ENCODE results near the gene PRODH2. TPM values are rescaled to one million over a fixed set of nuclear protein-coding genes. Genes with fewer than 3 reads are reported as not detected.

The PRODH2 gene
- total RNA-seq, 1 experiment from 2014 or later = not detected

- Mint-ChIP-seq H3K9me3 (ENCODE audit: unreplicated experiment) (no peaks in the 10 kb centered on the region), H3K36me3 (ENCODE audit: insufficient read depth, unreplicated experiment) (no peaks in the 10 kb centered on the region), H3K27me3 (ENCODE audit: insufficient read depth, unreplicated experiment) (peaks cover 16% of the 10 kb centered on the region), H3K4me1 (ENCODE audit: insufficient read depth, unreplicated experiment) (no peaks in the 10 kb centered on the region), H3K27ac (ENCODE audit: low read depth, unreplicated experiment) (no peak overlapping the region), H3K4me3 (ENCODE audit: unreplicated experiment) (no peak overlapping the region)
- no peak for DNase-seq (ENCODE audit: unreplicated experiment)
- TF ChIP-seq CTCF (IDR thresholded peaks at IDR 0.05; ENCODE audit: unreplicated experiment) = no peak
- ChIA-PET CTCF (no interaction called here), POLR2A (no interaction called here)
- no TSS peak for BruUV-seq (replicated peaks)
- intact Hi-C loops (cut with micrococcal nuclease) = no loop called here
Observed at GRCh38 chr19:35793381-35794165, 19.1 kb downstream of the PRODH2 start.

- intact Hi-C loops (cut with micrococcal nuclease) = no loop called here
- Mint-ChIP-seq H3K4me1 (ENCODE audit: insufficient read depth, unreplicated experiment) (no peaks in the 10 kb centered on the region), H3K4me3 (ENCODE audit: unreplicated experiment) (no peak overlapping the region), H3K36me3 (ENCODE audit: insufficient read depth, unreplicated experiment) (no peaks in the 10 kb centered on the region), H3K9me3 (ENCODE audit: unreplicated experiment) (no peaks in the 10 kb centered on the region), H3K27me3 (ENCODE audit: insufficient read depth, unreplicated experiment) (peaks cover 16% of the 10 kb centered on the region), H3K27ac (ENCODE audit: low read depth, unreplicated experiment) (no peak overlapping the region)
- DNase-seq (ENCODE audit: unreplicated experiment) = no peak
- CTCF ChIA-PET = no interaction called here
- POLR2A ChIA-PET = no interaction called here
- no TSS peak for BruUV-seq (replicated peaks)
- no peak for TF ChIP-seq CTCF (IDR thresholded peaks at IDR 0.05; ENCODE audit: unreplicated experiment)
Observed at GRCh38 chr19:35792888-35793287, 19.8 kb downstream of the PRODH2 start.

- POLR2A ChIA-PET = no interaction called here
- no peak for TF ChIP-seq CTCF (IDR thresholded peaks at IDR 0.05; ENCODE audit: unreplicated experiment)
- H3K9me3 Mint-ChIP-seq (ENCODE audit: unreplicated experiment) = no peaks in the 10 kb centered on the region
- peaks cover 16% of the 10 kb centered on the region for H3K27me3 Mint-ChIP-seq (ENCODE audit: insufficient read depth, unreplicated experiment)
- H3K4me1 Mint-ChIP-seq (ENCODE audit: insufficient read depth, unreplicated experiment) = no peaks in the 10 kb centered on the region
- H3K4me3 Mint-ChIP-seq (ENCODE audit: unreplicated experiment) = no peak overlapping the region
- CTCF ChIA-PET = no interaction called here
- no peak overlapping the region for H3K27ac Mint-ChIP-seq (ENCODE audit: low read depth, unreplicated experiment)
- BruUV-seq (replicated peaks) = no TSS peak
- no peaks in the 10 kb centered on the region for H3K36me3 Mint-ChIP-seq (ENCODE audit: insufficient read depth, unreplicated experiment)
- intact Hi-C loops (cut with micrococcal nuclease) = no loop called here
- no peak for DNase-seq (ENCODE audit: unreplicated experiment)
Observed at GRCh38 chr19:35792312-35792711, 20.3 kb downstream of the PRODH2 start.

GRCh38 chr19:35791814-35792279, 20.8 kb downstream of the PRODH2 start:
- Mint-ChIP-seq H3K9me3 (ENCODE audit: unreplicated experiment) (no peaks in the 10 kb centered on the region), H3K36me3 (ENCODE audit: insufficient read depth, unreplicated experiment) (no peaks in the 10 kb centered on the region), H3K27ac (ENCODE audit: low read depth, unreplicated experiment) (no peak overlapping the region), H3K27me3 (ENCODE audit: insufficient read depth, unreplicated experiment) (peaks cover 11% of the 10 kb centered on the region), H3K4me3 (ENCODE audit: unreplicated experiment) (no peak overlapping the region), H3K4me1 (ENCODE audit: insufficient read depth, unreplicated experiment) (no peaks in the 10 kb centered on the region)
- CTCF ChIA-PET = no interaction called here
- no peak for DNase-seq (ENCODE audit: unreplicated experiment)
- intact Hi-C loops (cut with micrococcal nuclease) = no loop called here
- POLR2A ChIA-PET = no interaction called here
- no peak for TF ChIP-seq CTCF (IDR thresholded peaks at IDR 0.05; ENCODE audit: unreplicated experiment)
- no TSS peak for BruUV-seq (replicated peaks)
